ENCODE data around the gene WDR87.

DNA sequence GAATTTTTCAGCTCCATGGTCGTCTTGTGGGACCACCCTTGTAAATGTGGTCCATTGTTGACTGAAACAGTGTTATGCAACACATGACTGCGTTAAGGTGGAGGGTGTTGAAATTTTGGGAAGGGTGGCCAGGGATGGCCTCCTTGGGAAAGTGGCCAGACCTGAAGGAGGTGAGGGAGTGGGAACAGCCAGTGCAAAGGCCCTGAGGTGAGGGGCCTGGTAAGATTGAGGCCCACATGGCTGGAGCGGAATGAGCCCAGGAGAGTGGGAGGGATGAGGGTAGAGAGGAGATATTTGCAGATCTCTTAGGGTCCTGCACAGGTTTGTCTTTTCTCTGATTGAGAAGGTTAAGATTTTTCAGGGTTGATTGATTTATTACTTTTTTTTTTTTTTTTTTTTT is 18.8 kb upstream of the WDR87 start:
- TF ChIP-seq, protein P1, sequence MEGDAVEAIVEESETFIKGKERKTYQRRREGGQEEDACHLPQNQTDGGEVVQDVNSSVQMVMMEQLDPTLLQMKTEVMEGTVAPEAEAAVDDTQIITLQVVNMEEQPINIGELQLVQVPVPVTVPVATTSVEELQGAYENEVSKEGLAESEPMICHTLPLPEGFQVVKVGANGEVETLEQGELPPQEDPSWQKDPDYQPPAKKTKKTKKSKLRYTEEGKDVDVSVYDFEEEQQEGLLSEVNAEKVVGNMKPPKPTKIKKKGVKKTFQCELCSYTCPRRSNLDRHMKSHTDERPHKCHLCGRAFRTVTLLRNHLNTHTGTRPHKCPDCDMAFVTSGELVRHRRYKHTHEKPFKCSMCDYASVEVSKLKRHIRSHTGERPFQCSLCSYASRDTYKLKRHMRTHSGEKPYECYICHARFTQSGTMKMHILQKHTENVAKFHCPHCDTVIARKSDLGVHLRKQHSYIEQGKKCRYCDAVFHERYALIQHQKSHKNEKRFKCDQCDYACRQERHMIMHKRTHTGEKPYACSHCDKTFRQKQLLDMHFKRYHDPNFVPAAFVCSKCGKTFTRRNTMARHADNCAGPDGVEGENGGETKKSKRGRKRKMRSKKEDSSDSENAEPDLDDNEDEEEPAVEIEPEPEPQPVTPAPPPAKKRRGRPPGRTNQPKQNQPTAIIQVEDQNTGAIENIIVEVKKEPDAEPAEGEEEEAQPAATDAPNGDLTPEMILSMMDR (IDR thresholded peaks at IDR 0.05 in 8 of 11, conservative IDR thresholded peaks at IDR 0.05 in 3 of 11), result no peak
- no peak for TF ChIP-seq POLR2A (IDR thresholded peaks at IDR 0.05)

Measured in spleen (tissue), 7 donors.